Heart right ventricle (tissue), 16 donors: ENCODE results near the gene COL15A1. TPM values are rescaled to one million over a fixed set of nuclear protein-coding genes. Genes with fewer than 3 reads are reported as not detected.
"Not testable (repeated sequence)": the region's sequence is repeated elsewhere in the genome, so short reads cannot be mapped to it uniquely, and the experiment has no call there.

Source experiments
- ATAC-seq, 8 donors: fragments of 200-7000 bp; cut with Tn5 transposase; one replicate each; pipeline ENCODE4 v1.9.1; 2020; ENCODE audit warnings: mild to moderate bottlenecking in 8 of 8, moderate library complexity in 8 of 8, moderate number of reproducible peaks in 1 of 8
- DNase-seq, 2 donors: peaks; one replicate each; pipeline ENCODE4 v3.0.0-alpha.2; 2020
- H3K27ac ChIP-seq, 10 donors: fragments of 200-600 bp; sonication (generic) in 2 of 10; one replicate each; pipeline versions ENCODE4 v1.5.0 to v1.8.0; 2020 to 2022; ENCODE audit warnings: mild to moderate bottlenecking in 3 of 10
- H3K27me3 ChIP-seq, 7 donors: fragments of 200-600 bp; one replicate each; pipeline ENCODE4 v1.8.0; 2021 to 2022; ENCODE audit warnings: mild to moderate bottlenecking in 2 of 7
- H3K36me3 ChIP-seq, 9 donors: fragments of 200-600 bp; sonication (generic) in 1 of 9; one replicate each; pipeline versions ENCODE4 v1.5.0 to v1.8.0; 2020 to 2022; ENCODE audit warnings: mild to moderate bottlenecking in 2 of 9
- H3K4me1 ChIP-seq, 9 donors: fragments of 200-600 bp; sonication (generic) in 1 of 9; one replicate each; pipeline versions ENCODE4 v1.5.0 to v1.8.0; 2020 to 2022; ENCODE audit warnings: mild to moderate bottlenecking in 4 of 9
- H3K4me3 ChIP-seq, 10 donors: fragments of 200-600 bp; sonication (generic) in 2 of 10; one replicate each; pipeline versions ENCODE4 v1.5.0 to v1.8.0; 2020 to 2022; ENCODE audit warnings: mild to moderate bottlenecking in 7 of 10, moderate library complexity in 2 of 10
- H3K9me3 ChIP-seq, 11 donors: fragments of 200-600 bp in 10 of 11; sonication (generic) in 2 of 11; one replicate each; pipeline versions ENCODE4 v1.5.0 to v1.8.0; 2013 to 2022; ENCODE audit warnings: mild to moderate bottlenecking in 2 of 11, control low read depth in 1 of 11, moderate library complexity in 1 of 11
- CTCF ChIP-seq, 9 donors: fragments of 200-600 bp; sonication (generic) in 2 of 9; IDR thresholded peaks; one replicate each; pipeline versions ENCODE4 v1.5.0 to v1.8.0; 2021 to 2022; ENCODE audit warnings: antibody characterized with exemption in 9 of 9, mild to moderate bottlenecking in 5 of 9, moderate library complexity in 1 of 9
- WGBS, 2 donors: extraction: QIAGEN DNeasy Blood & Tissue Kit; methylation state at CpG; one replicate each; pipeline ENCODE4 v1.1.7; 2013; ENCODE audit warnings: inconsistent platforms in 1 of 2; 5-methylcytosine and 5-hydroxymethylcytosine counted together
- intact Hi-C, 10 donors: fragments of 100-400 bp; cut with DNase I; formaldehyde crosslinking; loops; one replicate each; pipeline versions ENCODE4 v1.11.1 to v1.14.2; 2022
- polyA plus RNA-seq, 2 donors: library from polyadenylated mRNA; stranded (reverse); fragments of 200-250 nt; gene quantifications; one replicate each; pipeline ENCODE4 v1.2.3, GENCODE V29; 2013
- total RNA-seq, 10 donors: library from RNA; stranded (reverse); fragmentation: NEBNext Ultra II Directional in 3 of 10; extraction: Animal tissue kit (Norgen Biotek cat#: 25700) in 3 of 10; gene quantifications; one replicate each; pipeline versions ENCODE4 v1.2.1 to v1.2.4, GENCODE V29; 2021 to 2023
- donor health status: Arrhythmogenic right ventricular cardiomyopathy.
- donor health status: ischemic (EF 13 %, LVEDD 7.1; RV severe dilation, severe dysfunction).
- donor health status: healthy with polysubstance abuse.
- donor health status: DM: no; HTN: yes; CAD: no.
- donor health status: DM: no; HTN: no; CAD: no.
- donor health status: ischemic (EF 25% LVEDD 6.9; RV normal size, moderate dysfunction).
- donor health status: ischemic (EF 25% LVEDD 5.7; RV mildly dilated, moderate dysfunction).
- donor health status: healthy.
- donor health status: DM: yes; HTN: yes; CAD: no.
- donor health status: Ischemic cardiomyopathy.
- donor health status: ischemic (EF 35%, LVEDD 5.7; RV mildly dilated, moderate dysfunction).
- donor health status: nonischemic (EF 11% LVEDD 7.7; RV severe dilation, severe dysfunction).
- donor health status: DM: yes; HTN: yes; CAD: no.
- donor health status: PGD.
- donor health status: ischemic (EF 29% LVEDD 5.4; RV normal size, mild dysfunction).
- donor health status: nonischemic (EF 23%, LVEDD 6.1; RV moderate dilation, normal function).

The COL15A1 gene
- total and polyA plus RNA-seq, 12 donors, result 25.6 to 64.8 (median 51.0) TPM

- ATAC-seq, result no peak
- Histone ChIP-seq H3K4me3 (no peak overlapping the region), H3K4me1 (peaks cover 0 to 6% (median 1%) of the 10 kb centered on the region in 9 donors), H3K9me3 (peaks cover 0 to 23% (median 0%) of the 10 kb centered on the region in 11 donors), H3K36me3 (peaks cover 0 to 96% (median 6%) of the 10 kb centered on the region in 9 donors), H3K27ac (no peak overlapping the region), H3K27me3 (peaks cover 0 to 5% (median 0%) of the 10 kb centered on the region in 7 donors)
- TF ChIP-seq CTCF (IDR thresholded peaks at IDR 0.05), result no peak
- 86 to 92% methylated on average over 1 of the region's 1 CpG for WGBS, 2 donors
- intact Hi-C loops, result loop anchor here in 4 of 10 donors (5.0 to 10.0 kb wide), 5 partner anchors 98 to 152 kb away; partner anchors contain the start of gene TGFBR1 (in 1 of the 4)
- no peak for DNase-seq
These were observed 62.8 kb downstream of the COL15A1 start for GRCh38 chr9:99006511-99006910.

- no peak for ATAC-seq
- H3K4me1 ChIP-seq, result peaks cover 0 to 6% (median 0%) of the 10 kb centered on the region in 9 donors
- intact Hi-C loops, result loop anchor here in 4 of 10 donors (5.0 to 10.0 kb wide), 5 partner anchors 98 to 152 kb away; partner anchors contain the start of gene TGFBR1 (in 1 of the 4)
- no peak overlapping the region for H3K4me3 ChIP-seq
- peaks cover 0 to 96% (median 9%) of the 10 kb centered on the region in 9 donors for H3K36me3 ChIP-seq
- peaks cover 0 to 5% (median 0%) of the 10 kb centered on the region in 7 donors for H3K27me3 ChIP-seq
- 72 to 79% methylated on average over 2 of the region's 2 CpGs for WGBS, 2 donors
- no peak for DNase-seq
- H3K9me3 ChIP-seq, result peaks cover 0 to 27% (median 0%) of the 10 kb centered on the region in 11 donors
- no peak for TF ChIP-seq CTCF (IDR thresholded peaks at IDR 0.05)
- no peak overlapping the region for H3K27ac ChIP-seq
These were observed 63.3 kb downstream of the COL15A1 start for GRCh38 chr9:99006979-99007378.

GRCh38 chr9:99008203-99008602, 64.5 kb downstream of the COL15A1 start:
- no peaks in the 10 kb centered on the region for H3K27me3 ChIP-seq
- H3K27ac ChIP-seq, result no peak overlapping the region
- H3K4me3 ChIP-seq, result no peak overlapping the region
- no peak for DNase-seq
- no peak for ATAC-seq
- H3K9me3 ChIP-seq, result peaks cover 0 to 32% (median 0%) of the 10 kb centered on the region in 11 donors
- peaks cover 0 to 96% (median 12%) of the 10 kb centered on the region in 9 donors for H3K36me3 ChIP-seq
- peaks cover 0 to 11% (median 0%) of the 10 kb centered on the region in 9 donors for H3K4me1 ChIP-seq
- no peak for TF ChIP-seq CTCF (IDR thresholded peaks at IDR 0.05)
- intact Hi-C loops, result loop anchor here in 4 of 10 donors (5.0 to 10.0 kb wide), 5 partner anchors 97 to 153 kb away; partner anchors contain the start of gene TGFBR1 (in 1 of the 4)

GRCh38 chr9:99010393-99010792, 66.7 kb downstream of the COL15A1 start:
- not testable (repeated sequence) for H3K27ac ChIP-seq, DNase-seq, H3K27me3 ChIP-seq, ATAC-seq, H3K4me3 ChIP-seq
- Histone ChIP-seq H3K36me3 (peaks cover 0 to 95% (median 12%) of the 10 kb centered on the region in 9 donors), H3K9me3 (peaks cover 0 to 32% (median 0%) of the 10 kb centered on the region in 11 donors), H3K4me1 (peaks cover 0 to 12% (median 0%) of the 10 kb centered on the region in 9 donors)
- WGBS, 2 donors, result 88 to 95% methylated on average over 8 of the region's 8 CpGs
- intact Hi-C loops, result loop anchor here in 3 of 10 donors (5.0 kb wide), 4 partner anchors 132 to 163 kb away; no protein-coding TSS in a partner anchor

GRCh38 chr9:99011161-99011709, 67.5 kb downstream of the COL15A1 start:
- Histone ChIP-seq H3K27ac (no peak overlapping the region), H3K4me3 (no peak overlapping the region), H3K27me3 (no peaks in the 10 kb centered on the region), H3K36me3 (peaks cover 0 to 95% (median 12%) of the 10 kb centered on the region in 9 donors), H3K9me3 (peaks cover 0 to 32% (median 0%) of the 10 kb centered on the region in 11 donors), H3K4me1 (peaks cover 0 to 6% (median 0%) of the 10 kb centered on the region in 9 donors)
- no peak for DNase-seq
- ATAC-seq, result no peak
- intact Hi-C loops, result loop anchor here in 3 of 10 donors (5.0 kb wide), 4 partner anchors 131 to 164 kb away; no protein-coding TSS in a partner anchor
- no peak for TF ChIP-seq CTCF (IDR thresholded peaks at IDR 0.05)
